SU-DHL-6 (cell line): ENCODE data around the gene ATXN7.

Source experiments
- H2AFZ ChIP-seq: fragments of 200-600 bp; sonication (generic); 2 replicates; pipeline ENCODE4 v1.6.1; 2014; ENCODE audit warnings: low read depth, mild to moderate bottlenecking, moderate library complexity, mixed read lengths, antibody characterized with exemption, low read length; ENCODE audit not compliant: severe bottlenecking
- H3F3A ChIP-seq: fragments of 200-600 bp; shearing (Covaris generic); 2 replicates; pipeline ENCODE4 v1.6.0; 2016; ENCODE audit warnings: antibody characterized with exemption, mild to moderate bottlenecking; ENCODE audit not compliant: insufficient read depth
- H3K27ac ChIP-seq: fragments of 200-600 bp; sonication (generic); 2 replicates; pipeline ENCODE4 v1.5.1; 2016; ENCODE audit warnings: low read depth, mild to moderate bottlenecking, low read length, moderate library complexity, mixed read lengths
- H3K27me3 ChIP-seq: fragments of 200-600 bp; sonication (generic), shearing (Covaris generic); 2 replicates; pipeline ENCODE4 v1.6.0; 2014; ENCODE audit warnings: mild to moderate bottlenecking, low read length
- H3K36me3 ChIP-seq: fragments of 200-600 bp; sonication (generic); 2 replicates; pipeline ENCODE4 v1.6.1; 2014; ENCODE audit warnings: mild to moderate bottlenecking, low read length, mixed read lengths
- H3K4me2 ChIP-seq: fragments of 300-600, 200-600 bp; shearing (Covaris generic), sonication (generic); 2 replicates; pipeline ENCODE4 v1.6.0; 2014; ENCODE audit warnings: low read length, low read depth, mild to moderate bottlenecking; ENCODE audit not compliant: poor library complexity, severe bottlenecking
- H3K4me3 ChIP-seq: fragments of 200-600 bp; sonication (generic); 2 replicates; pipeline ENCODE4 v1.5.1; 2014; ENCODE audit warnings: antibody characterized with exemption, low read length, mild to moderate bottlenecking, mixed read lengths; ENCODE audit not compliant: insufficient read depth, poor library complexity, severe bottlenecking
- H3K79me2 ChIP-seq: fragments of 200-600 bp; sonication (generic); 2 replicates; pipeline ENCODE4 v1.6.1; 2014; ENCODE audit warnings: mild to moderate bottlenecking, low read length, moderate library complexity; ENCODE audit not compliant: insufficient read depth
- H3K9ac ChIP-seq: fragments of 200-600 bp; sonication (generic); 2 replicates; pipeline ENCODE4 v1.7.0; 2014; ENCODE audit warnings: mild to moderate bottlenecking, low read length
- H3K9me2 ChIP-seq: fragments of 200-600 bp; sonication (generic); replicated peaks from 2 replicates; pipeline ENCODE4 v1.6.1; 2014; ENCODE audit warnings: low read length; ENCODE audit not compliant: insufficient read depth
- H3K9me3 ChIP-seq: fragments of 200-600 bp; sonication (generic); 2 replicates; pipeline ENCODE4 v1.6.1; 2014; ENCODE audit warnings: low read length, mixed read lengths; ENCODE audit not compliant: insufficient read depth
- H4K20me1 ChIP-seq: fragments of 200-600 bp; sonication (generic); 2 replicates; pipeline ENCODE4 v1.6.1; 2014; ENCODE audit warnings: low read depth, mild to moderate bottlenecking, antibody characterized with exemption, low read length, moderate library complexity, mixed read lengths
- EZH2phosphoT487 ChIP-seq: fragments of 200-600 bp; sonication (generic), shearing (Covaris generic); conservative IDR thresholded peaks from 2 replicates; pipeline ENCODE4 v1.6.1; 2018; ENCODE audit warnings: mild to moderate bottlenecking, antibody characterized with exemption, low read length, moderate library complexity, mixed read lengths
- TF ChIP-seq, protein P1 (sequence below): fragments of 200-600 bp; sonication (generic); IDR thresholded peaks from one replicate; pipeline ENCODE4 v1.5.1; 2017; ENCODE audit warnings: antibody characterized with exemption, mild to moderate bottlenecking, low read length, moderate library complexity; ENCODE audit not compliant: insufficient read depth, poor library complexity, severe bottlenecking

The ATXN7 gene

DNA sequence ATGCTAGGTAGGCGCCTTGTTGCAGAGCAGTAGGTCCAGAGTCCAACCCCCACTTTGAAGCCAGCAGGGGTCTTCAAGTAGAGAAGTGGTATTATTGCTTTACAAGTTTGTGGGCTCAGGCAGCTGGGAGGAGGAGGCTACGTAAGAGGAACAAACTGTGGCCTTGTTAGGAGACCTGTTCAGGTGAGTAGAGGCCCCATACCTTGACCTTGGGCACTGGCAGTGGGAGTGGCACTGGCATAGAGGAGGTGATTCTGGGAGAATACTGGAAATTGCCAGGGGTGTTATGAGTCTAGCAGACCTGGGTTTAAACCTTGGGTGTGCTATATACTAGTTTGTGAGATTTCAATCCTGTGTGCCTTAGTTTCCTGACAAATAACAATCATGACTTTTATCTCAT lies 83.1 kb downstream of the ATXN7 start:
- Histone ChIP-seq H3K36me3 (no peaks in the 10 kb centered on the region), H3F3A (peaks cover 5% of the 10 kb centered on the region; the same call in 1 of the 2 replicates), H4K20me1 (peaks cover 8% of the 10 kb centered on the region; the same call in 1 of the 2 replicates), H3K27ac (no peak overlapping the region), H3K79me2 (peaks cover 58% of the 10 kb centered on the region), H3K4me3 (no peak overlapping the region), H3K9me2 (no peaks in the 10 kb centered on the region), H3K9ac (no peak overlapping the region), H3K4me2 (no peak overlapping the region), H3K27me3 (no peaks in the 10 kb centered on the region), H2AFZ (no peak overlapping the region), H3K9me3 (no peaks in the 10 kb centered on the region)
- TF ChIP-seq, protein P1, sequence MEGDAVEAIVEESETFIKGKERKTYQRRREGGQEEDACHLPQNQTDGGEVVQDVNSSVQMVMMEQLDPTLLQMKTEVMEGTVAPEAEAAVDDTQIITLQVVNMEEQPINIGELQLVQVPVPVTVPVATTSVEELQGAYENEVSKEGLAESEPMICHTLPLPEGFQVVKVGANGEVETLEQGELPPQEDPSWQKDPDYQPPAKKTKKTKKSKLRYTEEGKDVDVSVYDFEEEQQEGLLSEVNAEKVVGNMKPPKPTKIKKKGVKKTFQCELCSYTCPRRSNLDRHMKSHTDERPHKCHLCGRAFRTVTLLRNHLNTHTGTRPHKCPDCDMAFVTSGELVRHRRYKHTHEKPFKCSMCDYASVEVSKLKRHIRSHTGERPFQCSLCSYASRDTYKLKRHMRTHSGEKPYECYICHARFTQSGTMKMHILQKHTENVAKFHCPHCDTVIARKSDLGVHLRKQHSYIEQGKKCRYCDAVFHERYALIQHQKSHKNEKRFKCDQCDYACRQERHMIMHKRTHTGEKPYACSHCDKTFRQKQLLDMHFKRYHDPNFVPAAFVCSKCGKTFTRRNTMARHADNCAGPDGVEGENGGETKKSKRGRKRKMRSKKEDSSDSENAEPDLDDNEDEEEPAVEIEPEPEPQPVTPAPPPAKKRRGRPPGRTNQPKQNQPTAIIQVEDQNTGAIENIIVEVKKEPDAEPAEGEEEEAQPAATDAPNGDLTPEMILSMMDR, result no peak
- no peak for TF ChIP-seq EZH2phosphoT487

DNA sequence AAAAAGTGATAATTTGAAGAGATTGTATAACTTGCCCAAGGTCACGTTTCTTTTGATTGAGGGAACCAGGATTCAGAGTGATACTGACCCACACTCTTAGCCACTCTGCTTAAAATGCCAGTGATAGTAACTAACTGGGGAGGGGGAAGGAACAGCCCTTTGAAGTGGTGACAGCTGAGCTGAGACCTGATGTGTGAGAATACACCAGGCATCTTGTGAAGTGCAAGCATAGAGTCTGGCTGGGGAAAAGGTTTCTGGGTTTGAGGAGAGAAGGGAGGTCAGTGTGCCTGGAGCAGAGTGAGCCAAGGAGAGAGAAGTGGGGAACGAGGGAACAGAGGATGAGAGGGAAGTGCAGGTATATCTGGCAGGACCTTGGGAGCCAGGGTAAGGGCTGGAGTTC lies 83.9 kb downstream of the ATXN7 start:
- H3K27ac ChIP-seq, result no peak overlapping the region
- H3K4me2 ChIP-seq, result no peak overlapping the region
- H3K4me3 ChIP-seq, result no peak overlapping the region
- H3K27me3 ChIP-seq, result no peaks in the 10 kb centered on the region
- no peaks in the 10 kb centered on the region for H3K9me2 ChIP-seq
- H3K9me3 ChIP-seq, result no peaks in the 10 kb centered on the region
- H3K9ac ChIP-seq, result no peak overlapping the region
- no peak overlapping the region for H2AFZ ChIP-seq
- peaks cover 50% of the 10 kb centered on the region for H3K79me2 ChIP-seq
- TF ChIP-seq EZH2phosphoT487, result no peak
- TF ChIP-seq, protein P1, result no peak
- no peaks in the 10 kb centered on the region for H3K36me3 ChIP-seq
- peaks cover 3% of the 10 kb centered on the region; the same call in 1 of the 2 replicates for H4K20me1 ChIP-seq
- H3F3A ChIP-seq, result peaks cover 5% of the 10 kb centered on the region; the same call in 1 of the 2 replicates

DNA sequence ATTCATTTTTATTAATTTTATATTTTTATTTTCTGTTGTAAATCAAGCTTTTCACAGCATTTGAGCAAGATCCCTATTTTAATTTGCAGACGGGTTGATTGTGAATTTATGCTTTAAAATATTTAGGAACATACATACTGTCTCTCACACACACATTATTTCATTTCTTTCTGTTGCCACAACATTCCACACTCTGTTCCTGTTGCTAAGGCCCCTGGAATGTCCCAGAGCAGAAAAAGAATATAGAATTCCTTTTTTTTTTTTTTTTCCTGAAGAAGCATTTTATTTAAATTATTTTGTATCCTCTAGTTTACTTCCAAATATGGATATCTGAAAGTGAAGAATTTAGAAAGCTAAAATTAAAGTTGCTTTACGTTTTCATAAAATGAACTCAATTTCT lies 85.3 kb downstream of the ATXN7 start:
- Histone ChIP-seq H3K27ac (no peak overlapping the region), H3K4me2 (no peak overlapping the region), H4K20me1 (peaks cover 3% of the 10 kb centered on the region; the same call in 1 of the 2 replicates), H3K36me3 (no peaks in the 10 kb centered on the region), H3K27me3 (no peaks in the 10 kb centered on the region), H3F3A (peaks cover 5% of the 10 kb centered on the region; the same call in 1 of the 2 replicates), H3K9me2 (no peaks in the 10 kb centered on the region), H3K79me2 (peaks cover 36% of the 10 kb centered on the region), H2AFZ (no peak overlapping the region), H3K9ac (no peak overlapping the region), H3K9me3 (no peaks in the 10 kb centered on the region), H3K4me3 (no peak overlapping the region)
- TF ChIP-seq EZH2phosphoT487, result no peak
- TF ChIP-seq, protein P1, result no peak

DNA sequence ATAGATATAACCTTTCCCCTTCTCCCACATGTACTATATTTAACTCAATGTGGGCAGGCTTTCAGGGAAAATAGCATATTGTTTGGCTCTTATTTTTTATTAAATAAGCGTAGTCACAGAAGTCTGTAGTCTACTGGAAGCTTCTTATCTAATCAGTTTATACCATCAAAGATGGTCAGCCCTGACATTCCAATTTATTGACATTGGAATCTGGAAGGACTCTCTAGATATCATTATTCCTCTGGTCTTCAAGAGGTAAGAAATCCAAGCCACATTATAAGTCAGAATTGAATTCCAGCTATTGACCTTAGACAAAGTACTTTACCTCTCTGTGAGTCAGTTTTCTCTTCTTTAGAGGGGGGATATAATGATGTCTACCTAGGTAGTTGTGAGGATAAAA lies 87.0 kb downstream of the ATXN7 start:
- no peaks in the 10 kb centered on the region for H3K9me3 ChIP-seq
- H3K36me3 ChIP-seq, result no peaks in the 10 kb centered on the region
- H3K9ac ChIP-seq, result no peak overlapping the region
- H3K27me3 ChIP-seq, result no peaks in the 10 kb centered on the region
- H4K20me1 ChIP-seq, result peaks cover 3% of the 10 kb centered on the region; the same call in 1 of the 2 replicates
- H3K4me2 ChIP-seq, result no peak overlapping the region
- no peak overlapping the region for H2AFZ ChIP-seq
- H3K9me2 ChIP-seq, result no peaks in the 10 kb centered on the region
- H3K79me2 ChIP-seq, result peaks cover 34% of the 10 kb centered on the region
- TF ChIP-seq, protein P1, result no peak
- TF ChIP-seq EZH2phosphoT487, result no peak
- H3K4me3 ChIP-seq, result no peak overlapping the region
- H3F3A ChIP-seq, result peaks cover 5% of the 10 kb centered on the region; the same call in 1 of the 2 replicates
- no peak overlapping the region for H3K27ac ChIP-seq
